Endodermal cell (in vitro differentiated cells): ENCODE results near the gene APC. TPM values are rescaled to one million over a fixed set of nuclear protein-coding genes. Genes with fewer than 3 reads are reported as not detected.

Source experiments
- DNase-seq: peaks from one replicate; pipeline ENCODE4 v3.0.0-alpha.2; 2017
- H3K27ac ChIP-seq: 2 replicates; pipeline ENCODE4 v1.5.1; 2013; ENCODE audit warnings: mild to moderate bottlenecking, low read depth, low read length, moderate library complexity
- H3K27me3 ChIP-seq: 2 replicates; pipeline ENCODE4 v1.6.1; 2013; ENCODE audit warnings: mild to moderate bottlenecking, low read length, moderate library complexity; ENCODE audit not compliant: insufficient read depth, control insufficient read depth, poor library complexity, severe bottlenecking
- H3K36me3 ChIP-seq: 2 replicates; pipeline ENCODE4 v1.7.0; 2013; ENCODE audit warnings: mild to moderate bottlenecking, low read length, moderate library complexity; ENCODE audit not compliant: control insufficient read depth, insufficient read depth
- H3K4me1 ChIP-seq: one replicate; pipeline ENCODE4 v1.7.0; 2013; ENCODE audit warnings: low read length; ENCODE audit not compliant: control insufficient read depth, insufficient read depth
- H3K4me3 ChIP-seq: 2 replicates; pipeline ENCODE4 v1.5.1; 2013; ENCODE audit warnings: mild to moderate bottlenecking, low read length, moderate library complexity
- H3K9ac ChIP-seq: 2 replicates; pipeline ENCODE4 v1.6.1; 2013; ENCODE audit warnings: mild to moderate bottlenecking, low read length, moderate library complexity; ENCODE audit not compliant: poor library complexity, severe bottlenecking; ENCODE audit errors: extremely low read depth
- H3K9me3 ChIP-seq: 2 replicates; pipeline ENCODE4 v1.6.1; 2013; ENCODE audit warnings: mild to moderate bottlenecking, low read length, moderate library complexity; ENCODE audit not compliant: control insufficient read depth
- H3K27ac Mint-ChIP-seq: 2 replicates; pipeline ENCODE4 v1.8.0; 2020; ENCODE audit warnings: mixed read lengths
- H3K27me3 Mint-ChIP-seq: 2 replicates; pipeline ENCODE4 v1.8.0; 2021; ENCODE audit warnings: mild to moderate bottlenecking, mixed read lengths; ENCODE audit not compliant: insufficient read depth
- H3K36me3 Mint-ChIP-seq: 2 replicates; pipeline ENCODE4 v1.8.0; 2020; ENCODE audit warnings: low read depth, mixed read lengths
- H3K4me1 Mint-ChIP-seq: 2 replicates; pipeline ENCODE4 v1.8.0; 2020; ENCODE audit warnings: mixed read lengths
- H3K4me3 Mint-ChIP-seq: 2 replicates; pipeline ENCODE4 v1.8.0; 2020; ENCODE audit warnings: mild to moderate bottlenecking, moderate library complexity, mixed read lengths
- H3K9me3 Mint-ChIP-seq: 2 replicates; pipeline ENCODE4 v1.8.0; 2020; ENCODE audit warnings: mild to moderate bottlenecking, mixed read lengths
- WGBS, 2 experiments: methylation state at CpG; one replicate each; pipeline versions ENCODE4 v1.1.5 to v1.1.7; 2013; ENCODE audit warnings: missing lambda C conversion rate in 2 of 2, mixed read lengths in 1 of 2; ENCODE audit not compliant: insufficient coverage in 1 of 2, insufficient read length in 1 of 2; 5-methylcytosine and 5-hydroxymethylcytosine counted together
- total RNA-seq, 2 donors: library from RNA; stranded (reverse); fragmentation: NEBNext Ultra II Directional in 1 of 2; extraction: Animal tissue kit (Norgen Biotek cat#: 25700) in 1 of 2; gene quantifications; 2 replicates in 1 of 2; 3 replicates in 1 of 2; pipeline ENCODE4 v1.2.1, GENCODE V29; 2021
- TF ChIP-seq, protein P1 (sequence below): fragments of 200-600 bp; sonication (generic); conservative IDR thresholded peaks from 2 replicates; pipeline ENCODE4 v1.5.0; 2021; ENCODE audit warnings: antibody characterized with exemption, mild to moderate bottlenecking

Gene APC
- total RNA-seq, 2 donors from 2014 or later: 66.3 to 87.6 TPM

DNA sequence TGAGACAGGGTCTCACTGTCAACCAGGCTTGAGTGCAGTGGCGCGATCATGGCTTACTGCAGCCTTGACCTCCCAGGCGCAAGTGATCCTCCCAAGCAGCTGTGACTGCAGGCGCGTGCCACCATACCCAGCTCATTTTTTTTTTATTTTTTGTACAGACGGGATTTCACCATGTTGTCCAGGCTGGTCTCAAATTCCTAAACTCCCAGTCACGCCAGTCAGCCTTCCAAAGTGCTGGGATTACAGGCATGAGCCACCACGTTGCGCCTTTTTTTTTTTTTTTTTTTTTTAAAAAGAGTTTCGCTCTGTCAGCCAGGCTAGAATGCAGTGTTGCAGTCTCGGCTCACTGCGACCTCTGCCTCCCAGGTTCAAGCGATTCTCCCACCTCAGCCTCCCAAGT is 96.3 kb downstream of the APC start:
- TF ChIP-seq, protein P1, sequence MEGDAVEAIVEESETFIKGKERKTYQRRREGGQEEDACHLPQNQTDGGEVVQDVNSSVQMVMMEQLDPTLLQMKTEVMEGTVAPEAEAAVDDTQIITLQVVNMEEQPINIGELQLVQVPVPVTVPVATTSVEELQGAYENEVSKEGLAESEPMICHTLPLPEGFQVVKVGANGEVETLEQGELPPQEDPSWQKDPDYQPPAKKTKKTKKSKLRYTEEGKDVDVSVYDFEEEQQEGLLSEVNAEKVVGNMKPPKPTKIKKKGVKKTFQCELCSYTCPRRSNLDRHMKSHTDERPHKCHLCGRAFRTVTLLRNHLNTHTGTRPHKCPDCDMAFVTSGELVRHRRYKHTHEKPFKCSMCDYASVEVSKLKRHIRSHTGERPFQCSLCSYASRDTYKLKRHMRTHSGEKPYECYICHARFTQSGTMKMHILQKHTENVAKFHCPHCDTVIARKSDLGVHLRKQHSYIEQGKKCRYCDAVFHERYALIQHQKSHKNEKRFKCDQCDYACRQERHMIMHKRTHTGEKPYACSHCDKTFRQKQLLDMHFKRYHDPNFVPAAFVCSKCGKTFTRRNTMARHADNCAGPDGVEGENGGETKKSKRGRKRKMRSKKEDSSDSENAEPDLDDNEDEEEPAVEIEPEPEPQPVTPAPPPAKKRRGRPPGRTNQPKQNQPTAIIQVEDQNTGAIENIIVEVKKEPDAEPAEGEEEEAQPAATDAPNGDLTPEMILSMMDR: no peak
- Histone ChIP-seq H3K4me3 (no peak overlapping the region), H3K9me3 (peaks cover 6% of the 10 kb centered on the region), H3K9ac (no peak overlapping the region), H3K36me3 (peaks cover 91% of the 10 kb centered on the region), H3K27me3 (no peaks in the 10 kb centered on the region), H3K4me1 (no peaks in the 10 kb centered on the region), H3K27ac (no peak overlapping the region)
- WGBS, 2 experiments: 84 to 95% methylated on average over 12 to 13 of the region's 13 CpGs
- Mint-ChIP-seq H3K36me3 (peaks cover 71% of the 10 kb centered on the region), H3K27ac (no peak overlapping the region), H3K27me3 (no peaks in the 10 kb centered on the region), H3K4me3 (no peak overlapping the region), H3K4me1 (no peaks in the 10 kb centered on the region), H3K9me3 (no peaks in the 10 kb centered on the region)
- no peak for DNase-seq

DNA sequence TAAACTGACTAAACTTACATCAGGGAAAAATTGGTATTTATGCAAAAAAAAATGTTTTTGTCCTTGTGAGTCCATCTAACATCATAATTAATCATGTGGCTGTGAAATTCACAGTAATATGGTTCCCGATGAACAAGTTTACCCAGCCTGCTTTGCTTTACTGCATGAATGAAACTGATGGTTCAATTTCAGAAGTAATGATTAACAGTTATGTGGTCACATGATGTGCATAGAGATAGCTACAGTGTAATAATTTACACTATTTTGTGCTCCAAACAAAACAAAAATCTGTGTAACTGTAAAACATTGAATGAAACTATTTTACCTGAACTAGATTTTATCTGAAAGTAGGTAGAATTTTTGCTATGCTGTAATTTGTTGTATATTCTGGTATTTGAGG is 106.8 kb downstream of the APC start:
- Histone ChIP-seq H3K9ac (no peak overlapping the region), H3K27ac (no peak overlapping the region), H3K9me3 (peaks cover 21% of the 10 kb centered on the region), H3K4me1 (peaks cover 3% of the 10 kb centered on the region), H3K36me3 (peaks cover 39% of the 10 kb centered on the region), H3K27me3 (no peaks in the 10 kb centered on the region), H3K4me3 (no peak overlapping the region)
- Mint-ChIP-seq H3K27me3 (no peaks in the 10 kb centered on the region), H3K4me1 (peaks cover 15% of the 10 kb centered on the region), H3K9me3 (peaks cover 12% of the 10 kb centered on the region), H3K36me3 (peaks cover 41% of the 10 kb centered on the region), H3K27ac (no peak overlapping the region), H3K4me3 (no peak overlapping the region)
- TF ChIP-seq, protein P1: no peak
- WGBS, 2 experiments: 100% methylated on average over 1 of the region's 1 CpG; no CpG with 5 or more reads in 1 of the 2 experiments
- DNase-seq: no peak

DNA sequence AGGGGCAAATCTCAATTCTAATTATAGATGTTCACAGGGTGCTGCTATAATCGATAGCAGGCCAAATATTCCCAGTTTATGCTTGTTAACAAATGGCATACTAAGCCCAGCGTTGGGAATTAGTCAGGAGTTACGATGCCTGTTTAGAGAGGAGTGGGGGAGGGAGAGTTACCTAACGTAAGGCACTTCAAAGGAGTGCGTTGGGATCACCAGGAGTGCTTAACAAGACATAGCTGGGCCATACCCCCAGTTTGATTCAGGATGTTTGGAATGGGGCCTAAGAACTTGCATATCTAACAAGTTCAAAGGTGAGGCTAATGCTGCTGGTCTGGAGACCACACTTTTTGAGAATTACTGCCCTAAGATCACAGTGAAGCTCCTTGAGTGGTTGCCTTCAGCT is 108.9 kb downstream of the APC start:
- Histone ChIP-seq H3K27me3 (no peaks in the 10 kb centered on the region), H3K4me1 (peaks cover 3% of the 10 kb centered on the region), H3K9me3 (peaks cover under 1% of the 10 kb centered on the region), H3K9ac (no peak overlapping the region), H3K36me3 (peaks cover 19% of the 10 kb centered on the region), H3K4me3 (no peak overlapping the region), H3K27ac (no peak overlapping the region)
- peaks cover 20% of the 10 kb centered on the region for H3K36me3 Mint-ChIP-seq
- TF ChIP-seq, protein P1: no peak
- no peaks in the 10 kb centered on the region for H3K27me3 Mint-ChIP-seq
- H3K4me1 Mint-ChIP-seq: peaks cover 15% of the 10 kb centered on the region
- H3K27ac Mint-ChIP-seq: peak overlapping the region; percentile 3
- no peak overlapping the region for H3K4me3 Mint-ChIP-seq
- WGBS, 2 experiments: 66 to 86% methylated on average over 5 of the region's 5 CpGs
- DNase-seq: peak; percentile 50
- H3K9me3 Mint-ChIP-seq: peaks cover 5% of the 10 kb centered on the region
